ENCODE measurements around the gene CLNK.

The CLNK gene

DNA sequence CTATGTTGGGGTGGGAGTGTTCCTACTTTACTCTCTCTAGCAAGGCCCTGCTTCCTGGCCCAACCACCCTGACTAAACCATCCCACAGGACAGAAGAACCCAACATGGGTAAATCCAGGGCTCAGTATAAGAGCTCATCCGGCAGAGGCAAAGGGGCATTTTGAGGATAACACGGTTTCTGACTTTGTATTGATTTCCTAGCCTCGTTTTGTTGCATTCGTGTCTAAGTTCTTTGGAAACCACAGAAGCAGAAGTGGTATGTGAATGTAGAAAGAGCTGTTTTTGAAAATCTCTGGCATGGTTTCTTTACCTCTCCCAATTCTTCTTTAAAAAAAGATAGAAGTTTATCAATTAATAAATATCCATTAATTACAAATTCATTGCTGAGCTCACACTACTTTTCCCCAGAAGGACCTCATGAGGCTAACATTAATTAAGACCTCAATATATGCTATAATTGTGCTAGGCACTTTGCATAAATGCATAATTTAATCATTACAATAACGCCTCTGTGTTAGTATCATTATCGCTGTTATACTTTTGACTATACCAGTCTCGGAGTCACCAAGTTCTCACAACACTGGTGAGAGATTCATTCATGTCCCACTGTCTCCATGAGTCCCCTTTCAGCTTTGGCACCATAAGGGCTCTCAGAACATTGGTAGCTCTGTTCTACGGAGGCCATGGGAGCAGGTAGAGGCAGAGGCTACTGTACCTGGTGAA lies 5.8 kb upstream of the CLNK start:
- H4K5ac ChIP-seq (ENCODE audit: low read length): no peak overlapping the region
- H2BK5ac ChIP-seq (ENCODE audit: low read length): no peak overlapping the region
- H3K36me3 ChIP-seq (ENCODE audit: control insufficient read depth, insufficient read depth, low read length): no peaks in the 10 kb centered on the region
- H2BK15ac ChIP-seq (replicated peaks; ENCODE audit: low read depth): no peak overlapping the region
- no peak for DNase-seq
- H3K18ac ChIP-seq (ENCODE audit: low read length): no peak overlapping the region
- H3K4ac ChIP-seq (ENCODE audit: low read depth, low read length): no peak overlapping the region
- H4K8ac ChIP-seq (ENCODE audit: low read depth, low read length): no peak overlapping the region
- no peak overlapping the region for H2BK120ac ChIP-seq (ENCODE audit: low read depth, low read length)
- H3K79me2 ChIP-seq (ENCODE audit: control insufficient read depth, insufficient read depth, low read length): no peaks in the 10 kb centered on the region
- no peaks in the 10 kb centered on the region for H3K27me3 ChIP-seq (ENCODE audit: insufficient read depth, low read length, poor library complexity)
- no peak overlapping the region for H3K9ac ChIP-seq (ENCODE audit: low read length)
- H3K27ac ChIP-seq (ENCODE audit: low read depth, low read length): no peak overlapping the region
- H3K4me3 ChIP-seq (ENCODE audit: low read length): no peak overlapping the region
- no peak overlapping the region for H3K4me2 ChIP-seq (ENCODE audit: low read length)
- WGBS (ENCODE audit: extremely low coverage, insufficient coverage, low lambda C conversion rate): no CpG with 5 or more reads among the region's 8 CpGs
- H2AK5ac ChIP-seq (ENCODE audit: low read length): no peak overlapping the region
- H3K4me1 ChIP-seq (ENCODE audit: control insufficient read depth, low read depth, low read length): peaks cover 3% of the 10 kb centered on the region
- H3K23ac ChIP-seq (ENCODE audit: low read length): no peak overlapping the region
- H3K79me1 ChIP-seq (ENCODE audit: low read length): no peaks in the 10 kb centered on the region
- H3K56ac ChIP-seq (ENCODE audit: low read length): no peak overlapping the region

DNA sequence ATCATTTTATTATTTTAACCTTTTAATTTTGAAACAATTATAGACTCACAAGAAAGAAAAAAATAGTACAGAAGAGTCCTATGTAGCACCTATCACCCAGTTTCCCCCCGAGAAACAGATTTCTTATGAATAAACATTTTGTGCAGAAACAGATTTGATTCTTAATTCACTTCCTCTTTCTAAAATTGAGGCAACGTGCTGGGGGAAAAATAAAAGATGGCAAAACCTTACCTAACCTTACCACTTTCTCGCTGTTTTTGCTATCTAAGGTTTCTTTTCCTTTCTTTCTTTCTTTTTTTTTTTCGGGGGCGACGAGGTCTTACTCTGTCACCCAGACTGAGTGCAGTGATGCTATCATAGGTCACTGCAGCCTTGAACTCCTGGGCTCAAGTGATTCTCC lies 4.3 kb upstream of the CLNK start:
- H3K18ac ChIP-seq (ENCODE audit: low read length): no peak overlapping the region
- no peak for DNase-seq
- no peak overlapping the region for H3K4ac ChIP-seq (ENCODE audit: low read depth, low read length)
- H2BK120ac ChIP-seq (ENCODE audit: low read depth, low read length): no peak overlapping the region
- no peak overlapping the region for H3K27ac ChIP-seq (ENCODE audit: low read depth, low read length)
- no peak overlapping the region for H3K4me3 ChIP-seq (ENCODE audit: low read length)
- no peak overlapping the region for H2BK5ac ChIP-seq (ENCODE audit: low read length)
- no peak overlapping the region for H3K9ac ChIP-seq (ENCODE audit: low read length)
- H3K4me1 ChIP-seq (ENCODE audit: control insufficient read depth, low read depth, low read length): peaks cover 3% of the 10 kb centered on the region
- H3K36me3 ChIP-seq (ENCODE audit: control insufficient read depth, insufficient read depth, low read length): no peaks in the 10 kb centered on the region
- H2AK5ac ChIP-seq (ENCODE audit: low read length): no peak overlapping the region
- no peak overlapping the region for H2BK15ac ChIP-seq (replicated peaks; ENCODE audit: low read depth)
- H3K79me1 ChIP-seq (ENCODE audit: low read length): no peaks in the 10 kb centered on the region
- no peak overlapping the region for H3K56ac ChIP-seq (ENCODE audit: low read length)
- no peak overlapping the region for H3K23ac ChIP-seq (ENCODE audit: low read length)
- H4K8ac ChIP-seq (ENCODE audit: low read depth, low read length): no peak overlapping the region
- no CpG with 5 or more reads among the region's 6 CpGs for WGBS (ENCODE audit: extremely low coverage, insufficient coverage, low lambda C conversion rate)
- H3K79me2 ChIP-seq (ENCODE audit: control insufficient read depth, insufficient read depth, low read length): no peaks in the 10 kb centered on the region
- H3K27me3 ChIP-seq (ENCODE audit: insufficient read depth, low read length, poor library complexity): no peaks in the 10 kb centered on the region
- no peak overlapping the region for H4K5ac ChIP-seq (ENCODE audit: low read length)
- H3K4me2 ChIP-seq (ENCODE audit: low read length): no peak overlapping the region

DNA sequence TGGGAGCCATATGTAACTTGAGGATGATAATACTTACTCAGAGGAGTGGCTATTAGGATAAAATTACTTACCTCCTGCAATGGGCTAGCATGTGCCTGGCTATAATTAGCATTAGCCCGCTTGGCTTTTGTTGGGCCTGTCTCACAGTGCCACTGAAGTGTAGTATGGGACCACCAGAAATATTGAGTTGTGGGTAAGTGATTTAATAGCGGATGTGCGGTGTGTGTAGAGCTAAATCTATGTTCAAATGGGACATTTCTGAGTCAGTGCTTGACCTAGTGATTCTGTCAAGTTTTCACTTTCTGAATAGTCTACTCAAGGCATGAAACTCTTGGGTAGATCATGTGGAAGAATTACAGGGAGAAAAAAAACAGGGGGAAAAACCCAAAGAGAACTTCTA lies 3.5 kb upstream of the CLNK start:
- DNase-seq: no peak
- no peak overlapping the region for H4K8ac ChIP-seq (ENCODE audit: low read depth, low read length)
- WGBS (ENCODE audit: extremely low coverage, insufficient coverage, low lambda C conversion rate): no CpG with 5 or more reads among the region's 3 CpGs
- no peaks in the 10 kb centered on the region for H3K79me2 ChIP-seq (ENCODE audit: control insufficient read depth, insufficient read depth, low read length)
- H3K36me3 ChIP-seq (ENCODE audit: control insufficient read depth, insufficient read depth, low read length): no peaks in the 10 kb centered on the region
- no peak overlapping the region for H2BK120ac ChIP-seq (ENCODE audit: low read depth, low read length)
- H3K4me3 ChIP-seq (ENCODE audit: low read length): no peak overlapping the region
- no peak overlapping the region for H2BK5ac ChIP-seq (ENCODE audit: low read length)
- no peak overlapping the region for H2AK5ac ChIP-seq (ENCODE audit: low read length)
- H3K27ac ChIP-seq (ENCODE audit: low read depth, low read length): no peak overlapping the region
- no peaks in the 10 kb centered on the region for H3K27me3 ChIP-seq (ENCODE audit: insufficient read depth, low read length, poor library complexity)
- H3K4me1 ChIP-seq (ENCODE audit: control insufficient read depth, low read depth, low read length): peaks cover 3% of the 10 kb centered on the region
- H3K18ac ChIP-seq (ENCODE audit: low read length): no peak overlapping the region
- H3K23ac ChIP-seq (ENCODE audit: low read length): no peak overlapping the region
- no peak overlapping the region for H3K4ac ChIP-seq (ENCODE audit: low read depth, low read length)
- no peaks in the 10 kb centered on the region for H3K79me1 ChIP-seq (ENCODE audit: low read length)
- H4K5ac ChIP-seq (ENCODE audit: low read length): no peak overlapping the region
- H3K9ac ChIP-seq (ENCODE audit: low read length): no peak overlapping the region
- H2BK15ac ChIP-seq (replicated peaks; ENCODE audit: low read depth): no peak overlapping the region
- no peak overlapping the region for H3K4me2 ChIP-seq (ENCODE audit: low read length)
- no peak overlapping the region for H3K56ac ChIP-seq (ENCODE audit: low read length)

DNA sequence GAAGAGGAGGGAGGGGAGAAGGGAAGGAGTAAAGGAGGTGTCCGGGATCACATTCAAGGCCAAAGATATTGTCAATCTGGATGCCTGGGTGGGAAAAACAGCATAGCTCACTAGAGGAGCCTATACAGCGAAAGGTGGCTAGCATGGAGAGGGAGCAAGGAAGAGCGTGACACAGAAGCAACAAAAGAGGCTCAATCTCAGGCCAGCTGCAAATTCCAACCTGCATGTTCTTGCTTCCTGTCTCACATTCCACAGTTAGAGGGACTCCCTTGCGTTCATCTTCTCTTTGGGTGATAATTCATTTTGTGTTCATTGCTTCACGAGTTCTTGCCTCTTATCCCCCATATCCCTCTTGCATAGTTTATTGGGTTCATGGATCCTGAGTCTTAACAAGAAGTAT lies 3.0 kb upstream of the CLNK start:
- peak; percentile 39 for DNase-seq
- no CpG with 5 or more reads among the region's 5 CpGs for WGBS (ENCODE audit: extremely low coverage, insufficient coverage, low lambda C conversion rate)
- no peak overlapping the region for H3K4me2 ChIP-seq (ENCODE audit: low read length)
- no peak overlapping the region for H3K27ac ChIP-seq (ENCODE audit: low read depth, low read length)
- no peak overlapping the region for H3K56ac ChIP-seq (ENCODE audit: low read length)
- no peaks in the 10 kb centered on the region for H3K79me2 ChIP-seq (ENCODE audit: control insufficient read depth, insufficient read depth, low read length)
- H3K18ac ChIP-seq (ENCODE audit: low read length): no peak overlapping the region
- H4K5ac ChIP-seq (ENCODE audit: low read length): peak overlapping the region; percentile 62
- H2AK5ac ChIP-seq (ENCODE audit: low read length): no peak overlapping the region
- H4K8ac ChIP-seq (ENCODE audit: low read depth, low read length): no peak overlapping the region
- no peaks in the 10 kb centered on the region for H3K79me1 ChIP-seq (ENCODE audit: low read length)
- no peak overlapping the region for H2BK5ac ChIP-seq (ENCODE audit: low read length)
- H3K23ac ChIP-seq (ENCODE audit: low read length): no peak overlapping the region
- H2BK15ac ChIP-seq (replicated peaks; ENCODE audit: low read depth): no peak overlapping the region
- H3K9ac ChIP-seq (ENCODE audit: low read length): no peak overlapping the region
- H3K4ac ChIP-seq (ENCODE audit: low read depth, low read length): no peak overlapping the region
- no peak overlapping the region for H3K4me3 ChIP-seq (ENCODE audit: low read length)
- H3K4me1 ChIP-seq (ENCODE audit: control insufficient read depth, low read depth, low read length): peaks cover 3% of the 10 kb centered on the region
- H3K27me3 ChIP-seq (ENCODE audit: insufficient read depth, low read length, poor library complexity): no peaks in the 10 kb centered on the region
- H2BK120ac ChIP-seq (ENCODE audit: low read depth, low read length): no peak overlapping the region
- no peaks in the 10 kb centered on the region for H3K36me3 ChIP-seq (ENCODE audit: control insufficient read depth, insufficient read depth, low read length)

DNA sequence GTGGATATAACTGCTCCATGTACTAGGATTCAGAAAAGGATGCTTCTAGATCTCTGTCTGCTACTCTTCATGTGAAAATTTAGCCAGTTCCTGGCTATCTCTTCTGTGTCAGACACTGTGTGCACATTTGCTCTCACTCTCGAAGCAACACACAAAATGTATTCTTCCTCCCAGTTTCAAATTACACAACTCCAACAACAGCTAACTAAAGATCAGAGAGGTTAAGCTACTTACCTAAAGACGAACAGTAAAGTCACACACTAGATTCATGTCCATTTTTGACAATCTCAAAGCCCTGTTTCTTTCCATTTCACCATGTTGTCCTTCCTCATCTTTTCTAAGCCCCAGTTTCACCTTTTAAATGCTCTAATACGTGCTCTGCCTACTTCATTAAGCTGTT lies 2.2 kb downstream of the CLNK start:
- no peak overlapping the region for H4K8ac ChIP-seq (ENCODE audit: low read depth, low read length)
- H3K79me1 ChIP-seq (ENCODE audit: low read length): no peaks in the 10 kb centered on the region
- H3K36me3 ChIP-seq (ENCODE audit: control insufficient read depth, insufficient read depth, low read length): no peaks in the 10 kb centered on the region
- no peak overlapping the region for H2BK5ac ChIP-seq (ENCODE audit: low read length)
- no peak overlapping the region for H3K18ac ChIP-seq (ENCODE audit: low read length)
- no peak for DNase-seq
- no peaks in the 10 kb centered on the region for H3K27me3 ChIP-seq (ENCODE audit: insufficient read depth, low read length, poor library complexity)
- H3K9ac ChIP-seq (ENCODE audit: low read length): no peak overlapping the region
- no peak overlapping the region for H2BK15ac ChIP-seq (replicated peaks; ENCODE audit: low read depth)
- no peak overlapping the region for H3K27ac ChIP-seq (ENCODE audit: low read depth, low read length)
- no peaks in the 10 kb centered on the region for H3K79me2 ChIP-seq (ENCODE audit: control insufficient read depth, insufficient read depth, low read length)
- H2BK120ac ChIP-seq (ENCODE audit: low read depth, low read length): no peak overlapping the region
- peaks cover under 1% of the 10 kb centered on the region for H3K4me1 ChIP-seq (ENCODE audit: control insufficient read depth, low read depth, low read length)
- H3K56ac ChIP-seq (ENCODE audit: low read length): no peak overlapping the region
- H3K4ac ChIP-seq (ENCODE audit: low read depth, low read length): no peak overlapping the region
- H3K4me3 ChIP-seq (ENCODE audit: low read length): no peak overlapping the region
- no CpG with 5 or more reads among the region's 3 CpGs for WGBS (ENCODE audit: extremely low coverage, insufficient coverage, low lambda C conversion rate)
- no peak overlapping the region for H3K4me2 ChIP-seq (ENCODE audit: low read length)
- no peak overlapping the region for H2AK5ac ChIP-seq (ENCODE audit: low read length)
- H3K23ac ChIP-seq (ENCODE audit: low read length): no peak overlapping the region
- no peak overlapping the region for H4K5ac ChIP-seq (ENCODE audit: low read length)

Measured in mesendoderm (in vitro differentiated cells).